Gastroesophageal sphincter (tissue), 4 donors: ENCODE results near the gene NPRL2. TPM values are rescaled to one million over a fixed set of nuclear protein-coding genes. Genes with fewer than 3 reads are reported as not detected.

Experiments
- ATAC-seq: fragments of 150-250 bp; one replicate; pipeline ENCODE4 v1.9.1; 2016; ENCODE audit warnings: mild to moderate bottlenecking, moderate library complexity
- H3K27ac ChIP-seq, 4 donors: fragments of 200-600 bp; sonication (generic) in 3 of 4; 1 replicate in 3 of 4; 2 replicates in 1 of 4; pipeline ENCODE4 v1.5.1; 2016 to 2019
- H3K27me3 ChIP-seq: fragments of 200-600 bp; sonication (generic); one replicate; pipeline ENCODE4 v1.5.1; 2019
- H3K36me3 ChIP-seq, 2 donors: fragments of 200-600 bp; sonication (generic); one replicate each; pipeline ENCODE4 v1.5.1; 2019; ENCODE audit warnings: control low read depth in 1 of 2
- H3K4me1 ChIP-seq, 3 donors: fragments of 200-600 bp; sonication (generic); 1 replicate in 2 of 3; 2 replicates in 1 of 3; pipeline ENCODE4 v1.5.1; 2016 to 2019; ENCODE audit warnings: control low read depth in 2 of 3
- H3K4me3 ChIP-seq, 2 donors: fragments of 200-600 bp; sonication (generic); one replicate each; pipeline ENCODE4 v1.5.1; 2019; ENCODE audit warnings: mild to moderate bottlenecking in 1 of 2, moderate library complexity in 1 of 2
- H3K9me3 ChIP-seq, 3 donors: fragments of 200-600 bp; sonication (generic); one replicate each; pipeline ENCODE4 v1.5.1; 2017 to 2019; ENCODE audit warnings: control low read depth in 2 of 3
- CTCF ChIP-seq, 4 experiments: fragments of 200-600 bp in 2 of 4; fragments of 450-650 bp in 2 of 4; sonication (generic) in 1 of 4; IDR thresholded peaks; one replicate each; pipeline ENCODE4 v1.5.1; 2017 to 2019; ENCODE audit warnings: antibody characterized with exemption in 4 of 4, mild to moderate bottlenecking in 2 of 4, moderate library complexity in 2 of 4
- EP300 ChIP-seq: sonication (generic); formaldehyde crosslinking; IDR thresholded peaks from one replicate; pipeline ENCODE4 v1.6.1; 2017; ENCODE audit warnings: antibody characterized with exemption, mild to moderate bottlenecking
- POLR2A ChIP-seq, 2 donors: fragments of 450-650 bp; IDR thresholded peaks; one replicate each; pipeline ENCODE4 v1.6.1; 2017; ENCODE audit warnings: antibody characterized with exemption in 2 of 2, mild to moderate bottlenecking in 2 of 2, moderate library complexity in 1 of 2
- POLR2AphosphoS5 ChIP-seq: sonication (generic); formaldehyde crosslinking; IDR thresholded peaks from one replicate; pipeline ENCODE4 v1.6.1; 2017; ENCODE audit warnings: antibody characterized with exemption
- WGBS, 2 donors: methylation state at CpG; one replicate each; pipeline ENCODE4 v1.1.5; 2018; ENCODE audit warnings: low coverage in 1 of 2; 5-methylcytosine and 5-hydroxymethylcytosine counted together
- total RNA-seq, 4 donors: library from RNA; depleted of rRNA; stranded (reverse); fragments of >200 nt; gene quantifications; one replicate each; pipeline ENCODE4 v1.1.0, GENCODE V29; 2016

The NPRL2 gene
- total RNA-seq, 4 donors from 2014 or later, result 14.0 to 26.6 (median 19.5) TPM

GRCh38 chr3:50345586-50346234 lies 4.9 kb downstream of the NPRL2 start, which contains the start of gene ZMYND10:
Gene ZMYND10, minus strand, starts transcription at chr3:50345732. Its CDS starts 153 bp downstream, at chr3:50345579.
- Histone ChIP-seq H3K27me3 (no peaks in the 10 kb centered on the region), H3K27ac (peak within 1 kb of the TSS in 1 of 4 donors; percentile 15), H3K4me1 (peaks cover 0 to 66% (median 36%) of the 10 kb centered on the region in 3 donors), H3K9me3 (no peaks in the 10 kb centered on the region), H3K4me3 (peak within 1 kb of the TSS in 1 of 2 donors; percentile 48), H3K36me3 (peaks cover 0 to 20% of the 10 kb centered on the region in 2 donors)
- 6 to 29% methylated on average over 8 to 11 of the region's 45 CpGs for WGBS, 2 donors
- TF ChIP-seq POLR2A (IDR thresholded peaks at IDR 0.05), result no peak
- ATAC-seq, result peak; percentile 48

GRCh38 chr3:50345008-50345407 lies 5.6 kb downstream of the NPRL2 start:
- peaks cover 0 to 20% of the 10 kb centered on the region in 2 donors for H3K36me3 ChIP-seq
- H3K4me3 ChIP-seq, result peak overlapping the region in 1 of 2 donors; percentile 48
- no peaks in the 10 kb centered on the region for H3K27me3 ChIP-seq
- no peak for ATAC-seq
- no peak for TF ChIP-seq POLR2A (IDR thresholded peaks at IDR 0.05)
- no peak for TF ChIP-seq CTCF (IDR thresholded peaks at IDR 0.05)
- TF ChIP-seq EP300, result no peak
- no peak for TF ChIP-seq POLR2AphosphoS5
- H3K9me3 ChIP-seq, result no peaks in the 10 kb centered on the region
- no peak overlapping the region for H3K27ac ChIP-seq
- H3K4me1 ChIP-seq, result peaks cover 0 to 68% (median 37%) of the 10 kb centered on the region in 3 donors
- WGBS, 2 donors, result 52 to 65% methylated on average over 4 to 6 of the region's 8 CpGs

GRCh38 chr3:50342813-50343633 lies 7.6 kb downstream of the NPRL2 start:
- H3K4me3 ChIP-seq, result no peak overlapping the region
- no peaks in the 10 kb centered on the region for H3K9me3 ChIP-seq
- WGBS, 2 donors, result 75% methylated on average over 8 of the region's 13 CpGs; no CpG with 5 or more reads in 1 of the 2 donors
- no peaks in the 10 kb centered on the region for H3K27me3 ChIP-seq
- TF ChIP-seq POLR2A (IDR thresholded peaks at IDR 0.05) (no peak), POLR2AphosphoS5 (no peak), CTCF (IDR thresholded peaks at IDR 0.05) (no peak), EP300 (no peak)
- H3K27ac ChIP-seq, result no peak overlapping the region
- peaks cover 0 to 6% of the 10 kb centered on the region in 2 donors for H3K36me3 ChIP-seq
- no peak for ATAC-seq
- H3K4me1 ChIP-seq, result peaks cover 0 to 70% (median 35%) of the 10 kb centered on the region in 3 donors

- Histone ChIP-seq H3K4me3 (no peak overlapping the region), H3K36me3 (no peaks in the 10 kb centered on the region), H3K9me3 (no peaks in the 10 kb centered on the region), H3K27ac (peak overlapping the region in 1 of 4 donors; percentile 94), H3K4me1 (peaks cover 0 to 68% (median 36%) of the 10 kb centered on the region in 3 donors), H3K27me3 (no peaks in the 10 kb centered on the region)
- WGBS, 2 donors, result 94% methylated on average over 8 of the region's 13 CpGs; no CpG with 5 or more reads in 1 of the 2 donors
- ATAC-seq, result no peak
- no peak for TF ChIP-seq POLR2A (IDR thresholded peaks at IDR 0.05)
- TF ChIP-seq EP300, result no peak
- TF ChIP-seq POLR2AphosphoS5, result no peak
- no peak for TF ChIP-seq CTCF (IDR thresholded peaks at IDR 0.05)
Measured at GRCh38 chr3:50341996-50342650, 8.5 kb downstream of the NPRL2 start.

GRCh38 chr3:50341537-50341936 lies 9.0 kb downstream of the NPRL2 start:
- Histone ChIP-seq H3K4me3 (peak overlapping the region in 1 of 2 donors; percentile 65), H3K27ac (peak overlapping the region in 3 of 4 donors; percentile 91 to 99 (median 94)), H3K4me1 (peaks cover 0 to 66% (median 36%) of the 10 kb centered on the region in 3 donors), H3K27me3 (no peaks in the 10 kb centered on the region), H3K9me3 (no peaks in the 10 kb centered on the region), H3K36me3 (no peaks in the 10 kb centered on the region)
- WGBS, 2 donors, result no CpG with 5 or more reads among the region's 9 CpGs
- no peak for ATAC-seq
- TF ChIP-seq EP300, result no peak
- no peak for TF ChIP-seq CTCF (IDR thresholded peaks at IDR 0.05)
- TF ChIP-seq POLR2A (IDR thresholded peaks at IDR 0.05), result no peak
- TF ChIP-seq POLR2AphosphoS5, result no peak
